Activated T-helper 1 cell treated with Interleukin-2 at 50 U/mL for 16 hours (primary cell): ENCODE measurements around the gene TMEM94.
"Not testable (repeated sequence)": the region's sequence is repeated elsewhere in the genome, so short reads cannot be mapped to it uniquely, and the experiment has no call there.

Experiments
- DNase-seq: peaks from one replicate; pipeline ENCODE4 v3.0.0-alpha.2; 2020; ENCODE audit warnings: low read depth

TMEM94 gene

GRCh38 chr17:75511610-75512575 is 55.5 kb downstream of the TMEM94 start:
- DNase-seq, result no peak

DNA sequence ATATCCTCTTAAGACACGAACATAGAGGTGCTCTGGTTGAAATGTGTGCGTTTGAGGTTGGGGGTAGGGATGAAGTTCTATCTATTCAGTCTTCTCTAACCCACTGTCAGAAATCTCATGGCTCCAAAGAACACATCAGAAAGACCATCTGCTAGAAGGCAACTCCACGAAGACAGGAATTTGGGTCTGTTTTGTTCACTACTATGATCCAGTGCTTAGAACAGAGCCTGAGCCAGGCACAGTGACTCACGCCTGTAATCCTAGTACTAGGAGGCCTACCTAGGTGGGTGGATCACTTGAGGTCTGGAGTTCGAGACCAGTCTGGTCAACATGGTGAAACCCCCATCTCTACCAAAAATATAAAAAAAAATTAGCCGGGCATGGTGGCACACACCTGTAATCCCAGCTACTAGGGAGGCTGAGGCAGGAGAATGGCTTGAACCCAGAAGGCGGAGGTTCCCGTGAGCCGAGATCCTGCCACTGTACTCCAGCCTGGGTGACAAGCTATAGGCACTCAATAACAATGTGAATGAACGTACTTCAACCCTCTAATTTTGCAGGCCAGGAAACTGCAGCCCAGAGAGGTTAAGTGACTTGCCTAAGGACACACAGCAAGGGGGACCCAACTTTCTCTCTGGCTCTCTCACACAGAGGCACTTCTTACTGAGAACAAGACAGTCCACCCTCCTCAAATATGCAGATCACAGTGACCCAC is 56.6 kb downstream of the TMEM94 start:
- DNase-seq, result no peak

DNA sequence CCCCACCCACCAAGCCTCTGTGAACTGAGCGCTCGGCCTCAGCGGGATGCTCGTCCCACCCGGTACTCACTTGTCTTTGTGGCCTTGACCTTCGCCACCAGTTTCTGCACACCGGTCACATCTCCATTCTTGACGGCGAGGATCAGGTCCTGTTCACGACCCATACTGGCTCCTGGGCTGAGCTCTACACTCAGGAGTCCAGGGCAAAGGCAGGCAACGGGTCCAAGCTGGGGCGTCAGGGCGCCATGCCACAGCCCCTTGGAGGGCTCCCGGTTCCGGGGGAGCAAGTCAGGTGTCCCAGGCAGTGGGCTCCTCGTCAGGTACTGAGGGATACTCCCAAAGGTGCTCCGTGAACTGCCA is 57.2 kb downstream of the TMEM94 start:
- DNase-seq, result no peak

- DNase-seq, result no peak
These were observed 58.0 kb downstream of the TMEM94 start for GRCh38 chr17:75514299-75514918.

GRCh38 chr17:75514919-75515495 is 58.6 kb downstream of the TMEM94 start:
- no peak for DNase-seq

DNA sequence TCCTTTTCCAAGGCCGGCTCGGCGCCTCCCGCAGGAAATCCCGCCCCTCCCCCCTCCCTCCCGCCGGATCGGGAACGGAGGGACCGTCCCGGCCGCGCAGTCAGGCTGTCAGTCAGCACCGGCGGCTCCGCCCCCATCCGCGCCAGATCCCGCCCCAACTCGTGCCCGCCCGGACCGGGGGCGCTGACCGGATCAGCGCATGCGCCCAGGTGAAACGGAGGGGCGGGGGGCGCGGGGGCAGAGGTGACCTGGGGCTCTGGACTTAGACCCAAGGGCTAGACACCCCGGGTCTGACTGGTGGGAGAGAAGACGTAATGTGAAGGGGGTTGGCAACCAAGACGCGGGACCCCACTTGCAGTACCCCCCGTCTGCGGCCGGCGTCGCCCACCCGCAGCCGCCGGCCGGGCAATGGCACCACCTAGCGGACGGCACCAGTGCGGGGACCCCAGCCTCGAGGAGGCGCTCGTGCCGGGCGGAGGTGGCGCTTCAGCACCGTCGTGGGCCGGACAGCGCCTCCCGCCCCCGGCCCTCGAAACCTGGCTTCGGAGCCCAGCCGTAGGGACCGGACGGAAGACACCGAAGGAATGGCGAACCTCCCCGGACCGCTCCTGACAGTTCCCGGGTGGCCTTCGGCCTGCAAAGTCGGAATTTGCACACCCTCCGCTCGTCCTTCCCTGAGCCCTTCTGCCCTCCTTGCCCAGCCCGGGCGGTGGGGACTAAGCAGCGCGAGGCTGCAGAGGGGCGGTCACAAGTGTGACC is 59.2 kb downstream of the TMEM94 start, which contains the start of gene CASKIN2:
Gene CASKIN2, minus strand, starts transcription at position 42 of the 759 bp plus-strand sequence. CDS start 1,733 bp downstream, outside the sequence.
- peak; percentile 51 for DNase-seq

DNA sequence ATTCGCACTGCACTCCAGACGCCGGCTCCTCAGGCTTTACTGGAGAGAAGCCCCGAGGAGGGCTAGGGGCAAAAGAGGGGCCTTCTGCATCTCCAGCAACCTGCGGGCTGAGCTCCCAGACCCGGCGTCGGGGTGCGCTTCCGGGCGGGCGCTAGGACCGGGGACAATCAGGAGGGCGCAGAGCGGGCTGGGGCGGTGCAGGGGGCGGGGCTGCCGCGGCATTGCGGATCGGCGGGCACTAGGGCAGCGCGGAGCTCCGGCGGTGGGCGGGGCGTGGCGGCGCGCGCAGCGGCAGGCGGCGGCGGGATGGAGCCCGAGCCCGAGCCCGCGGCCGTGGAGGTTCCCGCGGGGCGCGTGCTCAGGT is 59.8 kb downstream of the TMEM94 start, which contains the start of gene TSEN54:
Gene TSEN54, plus strand, starts transcription at position 274 of the 364 bp plus-strand sequence. Its CDS starts 33 bp downstream, at position 307.
- peak; percentile 94 for DNase-seq

GRCh38 chr17:75516619-75517296 is 60.3 kb downstream of the TMEM94 start:
- peak; percentile 3 for DNase-seq

GRCh38 chr17:75517297-75517865 is 60.9 kb downstream of the TMEM94 start:
- DNase-seq, result no peak

DNA sequence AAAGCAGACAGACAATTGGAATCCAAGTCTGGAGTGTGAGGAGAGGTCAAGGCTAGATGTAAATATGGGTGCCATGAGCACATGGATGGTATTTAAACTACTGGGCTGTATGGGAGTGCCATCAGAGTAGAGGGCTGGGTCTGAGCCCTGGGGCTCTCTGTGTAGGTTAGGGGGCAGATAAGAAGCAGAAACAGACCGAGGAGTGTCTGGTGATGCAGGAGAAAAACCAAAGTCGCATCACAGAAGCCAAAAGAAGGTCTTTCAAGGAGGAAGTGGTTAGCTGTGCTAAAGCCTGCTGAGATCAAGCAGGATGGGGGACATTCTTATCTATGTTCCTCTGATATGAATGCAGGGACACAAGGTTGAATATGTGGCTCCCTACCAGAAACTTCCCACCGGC is 61.8 kb downstream of the TMEM94 start:
- peak; percentile 18 for DNase-seq

DNA sequence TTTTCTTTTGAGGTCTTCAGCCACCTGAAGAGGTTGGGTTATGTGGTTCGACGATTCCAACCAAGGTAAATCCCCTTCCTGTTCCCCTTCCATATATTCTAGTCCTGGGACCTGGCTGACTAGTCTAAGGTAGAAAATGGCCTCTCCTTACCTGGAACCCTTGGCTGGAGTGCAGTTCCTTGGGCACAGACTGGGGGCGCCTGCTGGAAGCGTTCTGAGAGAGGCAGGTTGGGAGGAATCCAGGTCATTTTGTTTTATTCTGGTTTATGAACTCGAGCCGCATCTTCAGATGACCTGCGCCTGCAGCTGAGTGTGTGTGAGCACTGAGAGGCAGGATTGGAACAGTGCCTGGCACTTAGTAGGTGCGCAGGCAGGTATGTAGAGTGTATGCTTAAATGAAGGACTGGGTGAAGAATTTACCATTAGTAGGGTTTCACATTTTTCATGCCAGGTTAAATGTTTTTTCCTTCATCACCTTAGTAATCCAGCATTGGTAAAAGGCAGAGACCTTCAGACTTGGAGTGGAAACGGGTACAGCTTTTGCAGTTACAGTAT is 62.6 kb downstream of the TMEM94 start:
- no peak for DNase-seq

DNA sequence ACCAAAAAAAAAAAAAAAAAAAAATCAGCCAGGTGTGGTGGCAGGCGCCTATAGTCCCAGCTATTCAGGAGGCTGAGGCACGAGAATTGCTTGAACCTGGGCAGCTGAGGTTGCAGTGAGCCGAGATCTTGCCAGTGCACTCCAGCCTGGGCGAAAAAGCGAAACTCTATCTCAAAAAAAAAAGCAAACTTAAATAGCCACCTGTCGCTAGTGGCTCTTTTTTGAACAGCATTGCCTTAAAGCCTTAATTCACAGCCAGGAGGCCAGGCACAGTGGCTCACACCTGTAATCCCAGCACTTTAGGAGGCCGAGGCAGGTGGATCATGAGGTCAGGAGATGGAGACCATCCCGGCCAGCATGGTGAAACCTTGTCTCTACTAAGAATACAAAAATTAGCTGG is 64.0 kb downstream of the TMEM94 start:
- not testable (repeated sequence) for DNase-seq

DNA sequence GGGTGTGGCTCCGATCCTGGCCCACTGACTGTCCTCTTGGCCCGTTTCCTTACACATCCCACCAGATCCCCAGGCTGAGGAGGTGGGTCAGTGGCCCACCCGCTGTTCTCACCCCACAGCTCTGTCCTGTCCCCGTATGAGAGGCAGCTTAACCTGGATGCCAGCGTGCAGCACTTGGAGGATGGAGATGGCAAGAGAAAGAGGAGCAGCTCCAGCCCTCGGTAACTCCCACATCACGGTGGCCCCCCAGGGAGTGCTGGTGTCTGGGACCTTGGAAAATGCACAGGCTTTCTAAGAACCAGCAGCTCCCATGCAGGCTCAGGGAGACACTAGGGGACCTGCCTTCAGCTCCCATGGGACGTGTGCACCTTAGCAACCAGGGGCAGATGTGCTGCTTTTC is 64.9 kb downstream of the TMEM94 start:
- no peak for DNase-seq

- no peak for DNase-seq
These were observed 65.7 kb downstream of the TMEM94 start for GRCh38 chr17:75521951-75522727.

DNA sequence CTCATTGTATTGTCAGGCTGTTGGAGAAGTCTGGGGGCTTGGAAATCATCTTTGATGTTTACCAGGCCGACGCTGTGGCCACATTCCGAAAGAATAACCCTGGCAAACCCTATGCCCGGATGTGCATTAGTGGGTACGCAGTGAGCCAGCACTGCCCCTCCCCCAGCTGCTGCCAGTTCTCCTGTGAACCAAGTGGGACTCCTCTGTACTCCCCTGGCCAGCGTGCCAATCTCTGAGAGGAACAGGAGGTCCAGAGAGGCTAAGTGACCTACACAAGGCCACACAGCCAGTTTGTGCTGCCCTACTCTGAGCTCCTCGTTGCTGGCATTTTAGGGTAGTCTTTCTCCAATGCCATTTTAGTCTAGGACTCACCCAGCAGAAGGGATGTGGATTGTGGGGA is 67.2 kb downstream of the TMEM94 start:
- DNase-seq, result no peak

DNA sequence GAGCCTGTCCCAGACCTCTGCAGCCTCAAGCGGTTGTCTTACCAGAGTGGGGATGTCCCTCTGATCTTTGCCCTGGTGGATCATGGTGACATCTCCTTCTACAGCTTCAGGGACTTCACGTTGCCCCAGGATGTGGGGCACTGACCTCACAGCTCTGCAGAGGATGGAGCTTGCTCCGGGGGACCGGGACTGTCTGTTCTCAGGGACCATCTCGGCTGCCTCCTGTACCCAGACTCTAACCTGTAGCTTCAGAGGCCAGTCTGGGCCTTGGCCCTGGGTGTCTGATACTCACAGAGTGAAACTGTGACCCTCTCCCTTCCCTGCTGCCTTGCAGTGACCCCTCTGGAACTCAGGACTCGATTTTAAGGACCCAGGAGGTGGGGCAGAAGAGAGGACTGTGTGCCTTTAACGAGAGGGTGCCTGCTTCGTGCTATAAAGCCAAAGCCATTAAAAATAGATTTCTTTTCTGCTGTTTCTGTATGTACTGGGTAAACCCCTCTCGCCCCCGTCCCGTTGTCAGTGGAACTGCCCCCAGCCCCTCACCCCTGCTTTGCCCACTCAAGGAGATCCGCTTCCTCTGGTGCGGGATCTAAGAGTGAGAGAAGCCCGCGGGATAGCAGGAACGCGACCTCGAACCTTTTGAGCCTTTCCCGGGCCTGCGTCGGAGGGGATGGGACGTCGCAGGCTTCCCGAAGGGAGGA is 68.0 kb downstream of the TMEM94 start:
- DNase-seq, result no peak

- DNase-seq, result peak; percentile 88
These were observed 68.8 kb downstream of the TMEM94 start, which contains the start of gene LLGL2 for GRCh38 chr17:75524970-75525805. Gene LLGL2, plus strand, starts transcription at chr17:75525697. Its CDS starts 17,730 bp downstream, at chr17:75543427.
